T1000 (cell line): ENCODE data around the gene IGF2BP3.
A peak's percentile ranks its signal among the peaks of the same experiment; 100 is the strongest.

Experiments used
- DNase-seq: peaks from one replicate; lab custom pipeline; 2025; ENCODE audit warnings: mixed read lengths; lab: John Stamatoyannopoulos, UW

The IGF2BP3 gene

DNA sequence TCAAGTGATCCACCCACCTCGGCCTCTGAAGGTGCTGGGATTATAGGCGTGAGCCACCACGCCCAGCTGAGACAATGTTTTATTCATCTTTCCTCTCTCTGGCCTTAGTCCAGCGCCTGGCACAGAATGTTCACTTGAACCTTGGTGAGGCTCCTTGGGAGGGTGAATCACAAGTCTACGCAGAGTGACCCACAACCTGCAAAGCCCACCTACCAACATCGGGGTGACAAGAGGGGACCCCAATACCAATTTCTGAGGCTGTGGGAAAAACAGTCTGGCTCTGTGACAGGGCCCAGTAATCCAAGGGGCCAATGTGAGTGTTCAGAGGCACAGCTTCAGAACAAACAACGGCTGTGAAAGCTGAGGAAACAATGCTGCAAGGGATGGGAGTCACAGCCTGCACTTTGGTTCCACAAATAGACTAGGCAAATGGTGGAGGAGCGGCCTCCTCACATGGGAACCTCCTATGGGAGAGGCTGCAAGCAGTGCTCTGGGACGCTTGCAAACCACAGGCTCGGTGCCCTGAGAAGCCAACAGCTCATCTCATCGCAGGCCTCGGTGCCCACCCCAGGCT is 176.7 kb downstream of the IGF2BP3 start:
- no peak for DNase-seq

DNA sequence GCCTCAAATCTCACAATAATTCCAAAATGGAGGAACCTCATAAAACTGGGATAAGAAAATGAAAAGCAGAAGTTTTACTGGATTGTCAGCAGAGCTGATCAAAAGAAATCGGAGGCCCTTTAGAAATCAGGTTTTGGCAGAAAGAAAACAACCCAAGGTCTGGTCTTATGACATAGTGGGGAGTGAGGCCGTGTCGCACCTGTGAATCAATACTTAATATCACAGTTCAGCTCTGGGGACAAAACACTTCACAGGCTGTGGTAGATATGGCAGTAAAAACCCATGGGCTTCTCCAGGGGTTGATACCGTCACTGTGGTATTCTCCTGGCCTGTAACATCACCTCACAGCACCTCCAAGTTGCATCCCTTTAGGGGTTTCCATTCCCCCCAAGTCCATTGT is 177.7 kb downstream of the IGF2BP3 start:
- no peak for DNase-seq

DNA sequence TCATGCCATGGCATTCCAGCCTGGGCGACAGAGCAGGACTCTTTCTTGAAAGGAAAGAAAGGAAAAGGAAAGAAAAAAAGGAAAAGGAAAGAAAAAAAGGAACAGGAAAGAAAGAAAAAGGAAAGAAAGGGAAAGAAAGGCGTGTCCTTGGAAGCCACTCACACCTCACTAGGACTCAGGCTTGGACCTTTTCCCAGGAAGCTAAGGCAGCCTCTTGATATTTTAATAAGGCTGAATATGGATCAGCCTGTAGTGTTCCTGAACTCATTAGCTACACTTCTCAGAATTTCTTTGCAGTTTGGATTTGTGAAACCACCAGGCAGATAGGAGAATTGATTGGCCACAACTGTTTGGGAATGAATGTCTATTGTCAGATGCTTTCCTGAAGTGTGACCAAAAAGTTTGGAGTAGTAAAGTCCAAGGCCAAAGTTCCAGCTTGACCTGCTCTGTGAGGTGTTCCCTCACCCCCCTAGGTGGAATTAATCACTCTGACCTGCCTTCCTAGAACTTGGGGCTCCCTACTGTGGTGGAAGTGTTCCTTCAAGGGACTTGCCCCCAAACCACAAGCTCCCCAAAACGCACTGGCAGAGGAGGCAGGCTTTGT is 178.2 kb downstream of the IGF2BP3 start:
- no peak for DNase-seq

DNA sequence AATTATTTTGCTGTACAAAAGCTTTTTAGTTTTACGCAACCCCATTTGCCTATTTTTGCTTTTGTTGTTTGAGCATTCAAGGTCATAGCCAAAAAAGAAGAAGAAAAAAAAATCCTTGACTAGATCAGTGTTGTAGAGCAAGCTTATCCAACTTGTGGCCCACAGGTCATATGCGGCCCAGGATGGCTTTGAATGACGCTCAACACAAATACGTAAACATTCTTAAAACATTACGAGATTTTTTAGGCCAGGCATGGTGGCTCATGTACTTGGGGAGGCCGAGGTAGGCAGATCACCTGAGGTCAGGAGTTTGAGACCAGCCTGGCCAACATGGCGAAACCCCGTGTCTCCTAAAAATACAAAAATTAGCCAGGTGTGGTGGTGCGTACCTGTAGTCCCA is 179.3 kb downstream of the IGF2BP3 start:
- DNase-seq, result no peak

DNA sequence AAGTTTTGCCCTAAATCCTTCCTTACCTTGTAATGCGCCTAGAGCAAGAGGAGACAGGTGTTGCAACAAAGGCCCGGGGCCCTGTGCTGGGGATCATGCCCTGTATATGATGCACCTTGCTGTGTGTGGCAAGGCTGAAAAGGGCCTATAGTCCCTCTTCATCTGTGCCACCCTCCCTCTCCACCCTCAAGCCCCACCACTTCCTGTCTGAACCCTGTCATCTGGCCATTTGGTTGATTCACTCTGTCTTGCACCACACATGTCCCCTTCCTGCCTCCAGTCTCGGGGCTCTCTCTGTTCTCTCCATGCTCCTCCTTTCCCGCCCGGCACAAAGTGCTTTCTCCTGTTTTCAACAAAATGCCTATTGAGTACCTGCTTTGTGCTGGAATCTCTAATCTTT is 182.7 kb downstream of the IGF2BP3 start:
- no peak for DNase-seq

DNA sequence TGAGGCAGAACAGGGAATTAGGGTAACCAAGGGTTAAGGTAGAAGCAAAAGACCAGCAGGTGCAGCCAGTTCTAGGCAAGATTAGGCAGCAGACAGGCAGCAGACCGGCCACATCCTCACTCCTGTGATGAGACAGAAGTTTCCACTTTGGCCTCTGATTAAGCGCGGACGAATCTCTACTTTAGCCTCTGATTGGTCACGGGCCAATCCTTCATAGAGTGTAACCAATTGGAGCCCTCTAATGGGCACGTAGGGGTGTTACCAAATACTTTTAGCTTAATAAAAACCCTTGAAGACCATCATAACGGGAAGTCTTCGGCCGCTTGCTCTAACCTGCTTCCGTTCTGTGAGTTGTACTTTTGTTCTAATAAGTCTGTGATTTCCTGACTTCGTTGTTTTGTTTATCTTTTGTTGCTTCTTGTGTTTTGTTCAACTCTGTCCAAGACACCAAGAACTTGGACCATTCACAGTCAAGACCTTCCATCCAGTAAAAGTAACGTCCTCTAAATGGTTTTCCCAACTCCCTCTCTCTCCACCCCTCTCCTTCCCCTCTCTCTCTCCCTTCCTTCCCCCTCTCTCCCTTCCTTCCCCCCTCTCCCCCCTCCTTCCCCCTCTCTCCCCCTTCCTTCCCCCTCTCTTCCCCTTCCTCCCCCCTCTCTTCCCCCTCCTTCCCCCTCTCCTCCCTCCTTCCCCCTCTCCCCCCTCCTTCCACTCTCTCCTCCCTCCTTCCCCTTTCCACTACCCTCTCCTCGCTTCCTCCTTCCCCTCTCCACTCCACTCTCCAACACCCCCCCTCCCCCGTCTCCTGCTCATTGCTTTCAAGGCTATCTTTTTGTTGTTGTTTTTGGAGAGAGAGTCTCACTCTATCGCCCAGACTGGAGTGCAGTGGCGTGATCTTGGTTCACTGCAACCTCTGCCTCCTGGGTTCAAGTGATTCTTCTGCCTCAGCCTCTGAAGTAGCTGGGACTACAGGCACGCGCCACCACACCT is 184.3 kb downstream of the IGF2BP3 start:
- no peak for DNase-seq

DNA sequence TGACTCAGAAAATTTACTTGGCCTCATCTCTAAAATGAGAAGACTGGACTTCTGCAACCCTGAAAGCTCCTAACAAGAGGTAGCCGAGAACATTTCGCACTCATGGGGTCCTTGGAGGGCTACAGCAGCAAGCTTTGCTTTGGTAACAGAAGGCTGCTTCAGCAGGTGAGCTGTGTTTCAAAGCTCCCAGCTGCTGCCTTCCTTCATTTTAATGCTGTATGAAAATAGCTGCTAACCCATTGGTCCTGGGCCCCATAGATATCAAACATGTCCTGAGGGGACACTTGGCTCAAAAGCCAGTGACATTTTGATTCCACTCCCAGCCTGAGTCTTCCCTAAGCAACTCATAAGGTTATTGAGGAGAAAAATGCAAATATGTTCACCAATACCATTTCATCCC is 185.4 kb downstream of the IGF2BP3 start:
- no peak for DNase-seq

DNA sequence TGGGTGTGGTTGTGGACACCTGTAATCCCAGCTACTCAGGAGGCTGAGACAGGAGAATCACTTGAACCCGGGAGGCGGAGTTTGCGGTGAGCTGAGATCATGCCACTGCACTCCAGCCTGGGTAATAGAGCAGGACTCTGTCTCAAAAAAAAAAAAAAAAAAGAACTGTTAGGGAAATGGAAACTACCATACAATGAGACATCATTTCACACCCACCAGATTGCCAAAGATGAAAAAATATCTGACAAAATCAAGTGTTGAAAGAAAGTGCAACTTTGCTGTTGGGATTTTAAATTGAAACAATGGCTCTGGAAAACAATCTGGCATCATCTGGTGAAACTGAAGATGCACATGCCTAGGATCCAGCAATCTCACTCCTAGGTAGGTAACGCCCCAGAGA is 187.2 kb downstream of the IGF2BP3 start:
- no peak for DNase-seq

DNA sequence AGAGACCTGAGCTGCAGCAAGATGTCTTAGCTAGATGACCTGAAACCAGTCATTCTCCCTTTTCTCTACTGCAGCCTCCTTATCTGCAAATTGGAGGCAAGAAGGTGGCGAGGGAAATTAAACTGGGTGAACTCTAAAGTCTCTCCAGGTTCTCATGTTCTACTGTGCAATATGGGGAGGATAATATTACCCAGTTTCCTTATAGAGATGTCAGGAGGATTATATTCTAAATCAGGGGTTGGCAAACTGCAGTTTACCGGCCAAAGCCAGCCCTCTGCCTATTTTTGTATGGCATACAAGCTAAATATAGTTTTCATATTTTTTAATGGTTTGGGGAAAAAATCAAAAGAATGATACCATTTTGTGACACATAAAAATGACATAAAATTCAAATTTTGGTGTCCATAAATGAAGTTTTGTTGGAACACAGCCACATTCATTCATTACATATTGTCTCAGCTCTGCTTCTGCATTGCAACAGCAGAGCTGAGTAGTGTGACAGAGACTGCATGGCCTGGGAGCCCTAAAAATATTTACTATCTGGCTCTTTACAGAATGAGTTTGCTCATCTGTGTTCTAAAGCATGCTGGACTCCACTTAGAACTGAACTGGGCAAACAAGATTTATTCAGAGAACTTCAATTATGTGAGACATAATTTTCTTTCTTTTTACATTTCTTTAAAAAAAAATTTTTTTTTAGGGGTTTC is 190.3 kb downstream of the IGF2BP3 start:
- no peak for DNase-seq

DNA sequence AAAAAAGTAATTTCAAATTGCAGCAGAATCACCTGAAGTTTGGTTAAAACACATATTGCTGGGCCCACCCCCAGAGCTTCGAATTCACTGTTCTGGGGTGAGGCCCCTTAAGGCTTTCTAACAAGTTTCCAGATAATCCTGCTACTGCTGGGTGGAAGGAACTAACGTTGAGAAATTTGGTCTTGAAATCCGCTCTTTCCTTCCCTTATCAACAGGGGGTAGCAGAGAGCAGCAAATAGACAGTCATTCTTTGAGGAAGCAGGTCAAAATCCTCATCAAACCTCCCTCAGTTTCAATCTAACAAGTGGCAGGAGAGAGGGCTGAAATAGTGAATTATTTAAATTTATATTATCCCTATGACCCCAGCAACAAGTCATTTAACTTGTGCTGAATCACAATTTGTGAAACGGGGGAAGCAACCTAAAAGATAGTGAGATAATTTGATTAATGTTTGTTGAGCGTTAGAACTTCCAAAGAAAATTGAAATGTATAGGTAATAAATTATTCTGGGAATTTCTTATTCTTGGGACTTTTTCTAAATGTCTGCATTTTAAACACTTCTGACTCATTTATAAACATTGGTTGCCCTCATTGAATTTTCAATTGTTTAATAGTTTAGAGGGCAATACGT is 192.8 kb downstream of the IGF2BP3 start:
- DNase-seq, result peak; percentile 26

DNA sequence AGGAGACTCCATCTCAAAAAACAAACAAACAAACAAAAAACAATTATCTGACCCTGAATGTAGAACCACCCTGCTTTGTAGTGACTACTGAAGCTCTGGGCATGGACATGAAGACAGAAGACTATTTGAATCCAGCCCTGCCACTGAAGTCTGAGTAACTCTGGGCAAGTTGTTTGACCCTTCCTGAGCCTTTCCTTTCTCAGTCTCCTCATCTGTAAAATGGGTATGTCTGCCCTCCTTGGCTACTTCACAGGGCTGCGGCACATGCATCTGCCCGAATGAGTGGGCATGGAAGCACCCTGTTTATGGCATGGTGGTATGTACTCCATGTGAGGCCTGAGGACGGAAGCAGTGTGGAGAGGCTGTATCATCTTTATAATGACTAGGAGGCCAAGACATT is 193.3 kb downstream of the IGF2BP3 start:
- no peak for DNase-seq

DNA sequence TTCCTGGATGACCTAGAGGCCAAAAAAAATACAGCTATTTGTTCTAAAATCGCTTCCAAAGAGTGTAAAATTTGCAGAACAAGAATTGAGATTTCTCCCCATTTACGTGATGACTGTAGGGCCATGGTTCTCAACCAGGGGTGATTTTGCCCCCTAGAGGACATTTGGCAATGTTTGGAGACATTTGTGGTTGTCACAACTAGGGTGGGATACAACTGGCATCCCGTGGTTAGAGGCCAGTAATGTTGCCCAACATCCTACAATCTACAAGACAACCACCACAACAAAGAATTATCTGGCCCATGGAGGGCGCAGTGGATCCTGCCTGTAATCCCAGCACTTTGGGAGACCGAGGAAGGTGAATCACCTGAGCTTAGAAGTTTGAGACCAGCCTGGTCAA is 193.9 kb downstream of the IGF2BP3 start:
- no peak for DNase-seq

DNA sequence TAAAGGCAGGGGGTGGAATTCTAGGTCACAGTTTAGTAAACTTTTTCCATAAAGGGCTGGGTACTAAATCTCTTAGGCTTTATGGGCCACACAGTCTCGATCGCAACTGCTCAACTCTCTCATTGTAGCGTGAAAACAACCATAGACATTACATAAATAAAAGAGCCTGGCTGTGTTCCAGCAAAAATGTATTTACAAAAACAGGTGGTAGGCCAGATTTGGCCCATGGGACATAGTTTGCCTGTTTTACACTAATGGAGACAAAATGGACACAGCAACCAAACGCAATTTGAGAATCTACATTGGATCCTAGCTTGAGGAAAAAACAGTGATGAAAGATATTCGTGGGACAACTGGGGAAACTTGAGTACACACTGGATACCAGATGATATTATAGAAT is 194.4 kb downstream of the IGF2BP3 start:
- DNase-seq, result no peak

DNA sequence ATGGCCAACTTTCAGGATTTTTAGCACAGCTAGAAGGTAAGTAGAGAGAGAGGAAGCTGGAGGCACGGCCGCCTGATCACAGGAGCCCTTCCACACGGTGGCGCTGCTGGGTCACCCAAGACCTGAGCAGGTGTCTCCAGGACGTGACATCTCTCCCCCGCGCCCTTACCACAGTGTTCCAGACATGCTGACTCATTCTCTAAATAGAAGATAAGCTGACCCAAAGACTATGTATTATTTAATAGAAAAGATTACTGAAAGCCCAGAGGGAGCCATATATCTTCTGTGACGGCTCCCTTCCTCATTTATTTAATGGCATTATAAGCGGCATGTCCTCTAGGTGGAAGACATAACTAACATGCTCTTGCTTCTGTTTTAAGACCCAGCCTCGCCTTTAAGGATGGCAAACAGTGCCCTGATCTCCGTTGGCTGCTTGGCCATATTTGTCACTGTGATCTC is 197.1 kb downstream of the IGF2BP3 start:
- DNase-seq, result peak; percentile 81

DNA sequence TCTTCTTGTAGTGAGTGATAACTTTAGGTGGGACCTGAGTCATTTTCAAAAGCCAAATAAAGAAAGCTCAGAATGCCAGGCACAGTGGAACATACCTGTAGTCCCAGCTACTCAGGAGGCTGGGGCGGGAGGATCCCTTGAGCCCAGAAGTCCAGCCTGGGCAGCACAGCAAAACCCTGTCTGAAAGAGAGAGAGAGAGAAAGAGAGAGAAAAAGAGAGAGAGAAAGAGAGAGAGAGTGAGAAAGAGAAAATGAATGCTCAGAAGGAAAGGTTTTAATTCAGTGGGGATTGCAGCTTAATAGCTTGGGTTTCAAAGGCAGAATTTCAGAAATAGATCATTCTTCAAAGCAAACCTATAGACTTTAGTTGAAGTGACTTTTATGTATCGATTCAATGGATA is 198.0 kb downstream of the IGF2BP3 start:
- DNase-seq, result no peak

DNA sequence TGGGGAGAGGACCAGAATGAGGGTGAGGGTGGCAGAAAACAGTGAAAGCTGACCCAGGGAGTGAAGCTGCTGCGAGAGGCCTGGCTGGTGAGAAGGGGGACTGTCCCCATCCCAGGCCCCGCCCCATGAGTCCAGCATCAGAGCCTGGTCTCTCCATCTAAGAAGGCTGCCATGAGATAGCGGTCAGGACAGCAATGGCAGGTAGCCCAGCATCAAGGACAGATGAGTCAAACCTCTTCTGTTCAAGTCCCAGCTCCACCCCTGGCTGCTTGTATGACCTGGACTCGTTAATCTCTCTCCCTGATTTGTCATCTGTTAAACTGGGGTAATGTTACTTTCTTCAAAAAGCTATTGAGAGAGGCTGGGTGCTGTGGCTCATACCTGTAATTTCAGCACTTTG is 201.5 kb downstream of the IGF2BP3 start:
- DNase-seq, result no peak

DNA sequence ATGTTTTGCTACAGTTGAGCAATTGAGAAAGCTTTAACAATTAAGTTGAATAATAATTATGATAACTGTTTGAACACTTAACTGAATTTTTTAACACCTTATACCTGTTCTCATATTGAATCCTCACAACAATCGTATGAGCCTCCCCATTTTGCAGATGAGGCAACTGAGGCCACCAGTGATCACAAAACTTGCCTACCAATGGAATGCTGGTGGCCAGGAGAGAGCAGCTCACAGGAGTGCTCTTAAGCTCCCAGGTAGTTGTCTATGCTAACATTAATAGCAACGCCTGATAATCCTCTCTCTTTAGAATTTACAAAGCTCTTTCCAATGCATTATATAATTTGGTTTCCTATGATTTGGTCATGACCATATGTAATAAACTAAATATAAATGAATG is 202.1 kb downstream of the IGF2BP3 start:
- DNase-seq, result no peak

DNA sequence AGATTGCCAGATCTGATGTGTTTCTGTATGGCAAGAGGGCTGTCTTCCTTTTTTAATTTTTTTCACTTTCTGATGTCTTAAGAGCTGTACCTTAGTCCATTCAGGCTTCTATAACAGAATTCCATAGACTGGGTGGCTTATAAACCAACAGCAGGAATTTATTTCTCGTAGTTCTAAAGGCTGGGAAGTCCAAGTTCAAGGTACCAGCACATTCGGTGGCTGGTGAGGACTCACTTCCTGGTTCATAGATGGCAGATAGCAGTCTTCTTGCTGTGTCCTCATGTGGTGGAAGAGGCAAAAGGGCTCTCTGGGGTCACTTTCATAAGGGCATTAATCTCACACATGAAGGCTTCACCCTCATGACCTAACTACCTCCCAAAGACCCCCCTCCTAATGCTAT is 202.9 kb downstream of the IGF2BP3 start:
- DNase-seq, result no peak

DNA sequence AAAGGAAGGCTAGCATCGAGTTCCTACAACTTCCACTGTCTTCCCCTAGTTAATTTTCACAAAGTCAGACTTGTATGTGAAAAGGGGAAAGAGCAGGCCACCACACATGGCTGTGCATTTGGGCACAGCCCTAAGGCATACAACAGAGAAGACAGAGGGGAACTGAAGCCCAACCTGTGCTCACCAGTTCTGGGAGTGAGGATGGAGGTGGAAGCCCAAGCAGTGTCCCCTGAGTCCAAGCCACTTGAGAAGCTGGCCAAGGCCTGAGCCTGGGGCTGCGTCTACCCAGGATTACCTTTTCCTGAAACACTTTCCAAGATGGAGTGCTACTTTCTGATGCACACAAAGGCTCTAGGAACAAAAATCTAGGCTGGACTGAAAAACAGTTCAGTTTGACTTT is 203.4 kb downstream of the IGF2BP3 start:
- DNase-seq, result no peak

DNA sequence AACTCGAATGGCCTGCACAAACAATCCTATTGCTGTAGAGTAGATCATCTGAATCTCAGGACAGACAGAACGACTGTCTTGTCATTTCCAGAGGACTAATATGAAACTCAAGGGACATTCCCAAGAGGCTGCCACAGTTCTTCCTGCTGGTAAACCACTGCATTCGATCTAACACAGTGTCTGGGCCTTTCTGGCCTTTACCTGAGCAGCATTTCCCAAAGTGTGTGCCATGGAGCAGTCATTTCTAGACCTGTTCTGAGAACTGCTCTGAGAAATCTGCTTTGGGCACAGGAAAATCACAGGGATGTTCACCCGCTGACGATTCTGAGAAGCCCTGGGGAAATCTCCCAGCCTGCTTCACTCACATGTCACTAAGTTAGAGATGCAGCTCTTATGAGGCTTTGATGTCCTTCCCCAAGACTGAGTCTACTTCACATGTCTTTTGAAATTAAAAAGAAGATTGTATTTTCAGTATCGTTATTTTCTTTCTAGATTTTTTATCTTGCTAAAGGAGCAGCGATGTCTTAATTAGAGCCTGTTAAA is 205.3 kb downstream of the IGF2BP3 start:
- DNase-seq, result no peak

DNA sequence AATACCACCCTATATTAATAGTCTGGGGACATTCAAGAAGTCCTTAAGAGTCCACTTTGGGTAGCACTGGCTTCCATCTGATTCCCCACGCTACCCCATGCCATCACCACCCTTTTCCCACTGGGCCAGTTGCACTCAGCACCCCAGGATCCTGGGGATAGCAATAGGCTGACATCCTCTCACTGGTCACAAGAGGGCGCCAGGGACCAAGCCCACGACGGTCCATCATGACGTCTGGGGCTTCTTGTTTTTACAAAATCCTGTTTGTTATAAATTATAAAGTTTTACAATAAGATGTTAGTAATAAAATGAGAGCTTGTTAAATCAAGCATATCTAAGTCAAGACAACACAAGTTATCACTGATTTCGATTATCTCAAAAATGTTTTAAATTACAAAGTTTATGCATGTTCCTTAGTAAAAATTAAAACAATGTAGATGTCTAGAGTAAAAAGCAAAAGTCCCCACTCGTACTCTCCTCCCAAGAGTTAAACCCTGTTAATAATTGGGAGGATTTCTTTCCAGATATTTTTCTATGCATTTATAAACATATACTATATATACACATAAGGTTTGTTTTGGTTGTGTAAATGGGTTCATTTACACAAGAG is 208.3 kb downstream of the IGF2BP3 start:
- DNase-seq, result peak; percentile 37
